T-helper 17 cell (primary cell): Measurements from ENCODE around the gene NEDD4L. TPM values are rescaled to one million over a fixed set of nuclear protein-coding genes. Genes with fewer than 3 reads are reported as not detected.
"Not testable (repeated sequence)": the region's sequence is repeated elsewhere in the genome, so short reads cannot be mapped to it uniquely, and the experiment has no call there.

Source experiments
- ATAC-seq: fragments of 150-1000 bp; cut with Tn5 transposase; 2 replicates; pipeline ENCODE4 v1.10.0; 2021; ENCODE audit warnings: mild to moderate bottlenecking, moderate library complexity
- DNase-seq, 3 donors: peaks; one replicate each; pipeline versions ENCODE4 v3.0.0 to v3.0.0-alpha.2; 2020 to 2021
- H3K9me3 ChIP-seq: one replicate; pipeline ENCODE4 v1.7.0; 2013; ENCODE audit warnings: low read length, mild to moderate bottlenecking; ENCODE audit not compliant: control insufficient read depth, poor library complexity, severe bottlenecking
- H3K27ac Mint-ChIP-seq: one replicate; pipeline ENCODE4 v1.8.0; 2022; ENCODE audit warnings: mild to moderate bottlenecking, moderate library complexity, mixed read lengths
- H3K27me3 Mint-ChIP-seq: one replicate; pipeline ENCODE4 v1.8.0; 2022; ENCODE audit warnings: mixed read lengths
- H3K36me3 Mint-ChIP-seq: one replicate; pipeline ENCODE4 v1.8.0; 2022; ENCODE audit warnings: low read depth, mixed read lengths
- H3K4me1 Mint-ChIP-seq: one replicate; pipeline ENCODE4 v1.8.0; 2022; ENCODE audit warnings: mild to moderate bottlenecking, mixed read lengths
- H3K4me3 Mint-ChIP-seq: one replicate; pipeline ENCODE4 v1.8.0; 2022; ENCODE audit warnings: mild to moderate bottlenecking, moderate library complexity, mixed read lengths
- total RNA-seq, 4 donors: library from RNA in 2 of 4; stranded (reverse) in 2 of 4; gene quantifications; one replicate each; pipeline ENCODE4 v1.2.3 and lab custom pipeline; 2022 to 2026

The NEDD4L gene
- total RNA-seq, 2 donors from 2014 or later: 9.8 to 22.4 TPM

- Mint-ChIP-seq H3K4me1 (no peaks in the 10 kb centered on the region), H3K27me3 (peaks cover 15% of the 10 kb centered on the region), H3K27ac (no peak overlapping the region), H3K36me3 (no peaks in the 10 kb centered on the region), H3K4me3 (no peak overlapping the region)
- DNase-seq: no peak
- ATAC-seq: no peak
- H3K9me3 ChIP-seq: no peaks in the 10 kb centered on the region
Observed at GRCh38 chr18:58253871-58254270, 209.8 kb downstream of the NEDD4L start.

- ATAC-seq (no peak), DNase-seq (no peak)
- Mint-ChIP-seq H3K4me3 (no peak overlapping the region), H3K27ac (peak overlapping the region; percentile 54), H3K4me1 (no peaks in the 10 kb centered on the region), H3K27me3 (peaks cover 15% of the 10 kb centered on the region), H3K36me3 (no peaks in the 10 kb centered on the region)
- H3K9me3 ChIP-seq: no peaks in the 10 kb centered on the region
Observed at GRCh38 chr18:58254873-58255511, 211.0 kb downstream of the NEDD4L start.

GRCh38 chr18:58255701-58256311, 211.8 kb downstream of the NEDD4L start:
- Mint-ChIP-seq H3K27ac (no peak overlapping the region), H3K4me3 (no peak overlapping the region), H3K27me3 (peaks cover 10% of the 10 kb centered on the region), H3K36me3 (no peaks in the 10 kb centered on the region), H3K4me1 (no peaks in the 10 kb centered on the region)
- ATAC-seq: no peak
- no peak for DNase-seq
- H3K9me3 ChIP-seq: no peaks in the 10 kb centered on the region

- no peaks in the 10 kb centered on the region for H3K9me3 ChIP-seq
- no peak overlapping the region for H3K4me3 Mint-ChIP-seq
- ATAC-seq: no peak
- H3K4me1 Mint-ChIP-seq: no peaks in the 10 kb centered on the region
- H3K27me3 Mint-ChIP-seq: peaks cover 7% of the 10 kb centered on the region
- H3K36me3 Mint-ChIP-seq: no peaks in the 10 kb centered on the region
- no peak for DNase-seq
- H3K27ac Mint-ChIP-seq: no peak overlapping the region
Observed at GRCh38 chr18:58256316-58257080, 212.5 kb downstream of the NEDD4L start.

- Mint-ChIP-seq H3K36me3 (no peaks in the 10 kb centered on the region), H3K27ac (no peak overlapping the region), H3K4me3 (no peak overlapping the region), H3K4me1 (no peaks in the 10 kb centered on the region), H3K27me3 (peaks cover 7% of the 10 kb centered on the region)
- DNase-seq (no peak), ATAC-seq (no peak)
- no peaks in the 10 kb centered on the region for H3K9me3 ChIP-seq
Observed at GRCh38 chr18:58257461-58257860, 213.4 kb downstream of the NEDD4L start.

- no peak overlapping the region for H3K27ac Mint-ChIP-seq
- H3K4me1 Mint-ChIP-seq: peaks cover 4% of the 10 kb centered on the region
- H3K36me3 Mint-ChIP-seq: no peaks in the 10 kb centered on the region
- peaks cover 19% of the 10 kb centered on the region for H3K27me3 Mint-ChIP-seq
- H3K4me3 Mint-ChIP-seq: no peak overlapping the region
- no peak for ATAC-seq
- H3K9me3 ChIP-seq: no peaks in the 10 kb centered on the region
- no peak for DNase-seq
Observed at GRCh38 chr18:58258692-58259342, 214.8 kb downstream of the NEDD4L start.

- ATAC-seq (no peak), DNase-seq (no peak)
- Mint-ChIP-seq H3K36me3 (peaks cover 2% of the 10 kb centered on the region), H3K27ac (no peak overlapping the region), H3K4me1 (peaks cover 4% of the 10 kb centered on the region), H3K4me3 (no peak overlapping the region), H3K27me3 (peaks cover 12% of the 10 kb centered on the region)
- no peaks in the 10 kb centered on the region for H3K9me3 ChIP-seq
Observed at GRCh38 chr18:58263055-58263957, 219.3 kb downstream of the NEDD4L start.

- Mint-ChIP-seq H3K4me3 (no peak overlapping the region), H3K27me3 (peaks cover 12% of the 10 kb centered on the region), H3K4me1 (peaks cover 4% of the 10 kb centered on the region), H3K36me3 (peaks cover 2% of the 10 kb centered on the region), H3K27ac (no peak overlapping the region)
- ATAC-seq (no peak), DNase-seq (no peak)
- no peaks in the 10 kb centered on the region for H3K9me3 ChIP-seq
Observed at GRCh38 chr18:58264075-58264474, 220.0 kb downstream of the NEDD4L start.

GRCh38 chr18:58264840-58265239, 220.8 kb downstream of the NEDD4L start:
- no peak for ATAC-seq
- H3K9me3 ChIP-seq: no peaks in the 10 kb centered on the region
- H3K36me3 Mint-ChIP-seq: peaks cover 2% of the 10 kb centered on the region
- no peak overlapping the region for H3K4me3 Mint-ChIP-seq
- H3K4me1 Mint-ChIP-seq: peaks cover 4% of the 10 kb centered on the region
- DNase-seq: no peak
- no peak overlapping the region for H3K27ac Mint-ChIP-seq
- H3K27me3 Mint-ChIP-seq: peaks cover 12% of the 10 kb centered on the region

- H3K27me3 Mint-ChIP-seq: peaks cover 12% of the 10 kb centered on the region
- not testable (repeated sequence) for H3K4me3 Mint-ChIP-seq, H3K9me3 ChIP-seq, ATAC-seq, H3K36me3 Mint-ChIP-seq, DNase-seq, H3K4me1 Mint-ChIP-seq, H3K27ac Mint-ChIP-seq
Observed at GRCh38 chr18:58265489-58265888, 221.5 kb downstream of the NEDD4L start.

- Mint-ChIP-seq H3K36me3 (peaks cover 2% of the 10 kb centered on the region), H3K4me1 (peaks cover 4% of the 10 kb centered on the region), H3K27me3 (peaks cover 12% of the 10 kb centered on the region), H3K27ac (no peak overlapping the region), H3K4me3 (no peak overlapping the region)
- ATAC-seq (no peak), DNase-seq (no peak)
- H3K9me3 ChIP-seq: no peaks in the 10 kb centered on the region
Observed at GRCh38 chr18:58266291-58266690, 222.3 kb downstream of the NEDD4L start.

GRCh38 chr18:58267493-58267892, 223.5 kb downstream of the NEDD4L start:
- no peak overlapping the region for H3K4me3 Mint-ChIP-seq
- ATAC-seq (no peak), DNase-seq (no peak)
- no peaks in the 10 kb centered on the region for H3K9me3 ChIP-seq
- peaks cover 5% of the 10 kb centered on the region for H3K4me1 Mint-ChIP-seq
- H3K27me3 Mint-ChIP-seq: peaks cover 11% of the 10 kb centered on the region
- peaks cover 2% of the 10 kb centered on the region for H3K36me3 Mint-ChIP-seq
- H3K27ac Mint-ChIP-seq: no peak overlapping the region
